Loucy (cell line): Measurements from ENCODE around the gene C1GALT1.

Experiments used
- H2AFZ ChIP-seq: fragments of 200-600 bp; sonication (generic); 2 replicates; pipeline ENCODE4 v1.6.0; 2016; ENCODE audit warnings: antibody characterized with exemption, mild to moderate bottlenecking, low read length, moderate library complexity
- H3F3A ChIP-seq: fragments of 200-600 bp; 2 replicates; pipeline ENCODE4 v1.6.0; 2016; ENCODE audit warnings: antibody characterized with exemption, low read depth, mild to moderate bottlenecking
- H3K27me3 ChIP-seq: fragments of 200-600 bp; sonication (generic); 2 replicates; pipeline ENCODE4 v1.6.1; 2014; ENCODE audit warnings: low read length, mild to moderate bottlenecking; ENCODE audit not compliant: insufficient read depth, poor library complexity, severe bottlenecking
- H3K36me3 ChIP-seq: fragments of 200-600 bp; sonication (generic); 2 replicates; pipeline ENCODE4 v1.6.1; 2016; ENCODE audit warnings: low read length; ENCODE audit not compliant: insufficient read depth
- H3K4me1 ChIP-seq: fragments of 200-600 bp; sonication (generic); 2 replicates; pipeline ENCODE4 v1.5.1; 2014; ENCODE audit warnings: low read length, mild to moderate bottlenecking; ENCODE audit not compliant: insufficient read depth, poor library complexity, severe bottlenecking
- H3K4me2 ChIP-seq: fragments of 200-600 bp; sonication (generic); 2 replicates; pipeline ENCODE4 v1.6.0; 2014; ENCODE audit warnings: antibody characterized with exemption, low read length, low read depth, mild to moderate bottlenecking; ENCODE audit not compliant: poor library complexity, severe bottlenecking
- H3K4me3 ChIP-seq: fragments of 200-600 bp; sonication (generic); 2 replicates; pipeline ENCODE4 v1.5.1; 2014; ENCODE audit warnings: low read length, mild to moderate bottlenecking, mixed read lengths; ENCODE audit not compliant: poor library complexity, severe bottlenecking
- H3K79me2 ChIP-seq: fragments of 200-600 bp; sonication (generic); 2 replicates; pipeline ENCODE4 v1.6.1; 2014; ENCODE audit warnings: low read length; ENCODE audit not compliant: insufficient read depth
- H3K9ac ChIP-seq: fragments of 200-600 bp; sonication (generic); 2 replicates; pipeline ENCODE4 v1.6.0; 2014; ENCODE audit warnings: mild to moderate bottlenecking, low read depth, low read length, moderate library complexity; ENCODE audit not compliant: poor library complexity, severe bottlenecking
- H3K9me2 ChIP-seq: fragments of 200-600 bp; sonication (generic); replicated peaks from 2 replicates; pipeline ENCODE4 v1.6.1; 2016; ENCODE audit warnings: low read depth, low read length, mixed read lengths
- H3K9me3 ChIP-seq: fragments of 200-600 bp; sonication (generic); 2 replicates; pipeline ENCODE4 v1.6.1; 2014; ENCODE audit warnings: mild to moderate bottlenecking, antibody characterized with exemption, low read length, low read depth; ENCODE audit not compliant: insufficient read depth
- H4K20me1 ChIP-seq: fragments of 200-600 bp; sonication (generic); 2 replicates; pipeline ENCODE4 v1.6.0; 2014; ENCODE audit warnings: antibody characterized with exemption, low read length, mild to moderate bottlenecking; ENCODE audit not compliant: insufficient read depth, poor library complexity, severe bottlenecking
- CTCF ChIP-seq: fragments of 200-600 bp; sonication (generic); conservative IDR thresholded peaks from 2 replicates; pipeline ENCODE4 v1.5.1; 2014; ENCODE audit warnings: mild to moderate bottlenecking, antibody characterized with exemption, low read length
- EZH2phosphoT487 ChIP-seq: fragments of 200-600 bp; IDR thresholded peaks from 2 replicates; pipeline ENCODE4 v1.6.1; 2018; ENCODE audit warnings: antibody characterized with exemption, mild to moderate bottlenecking, moderate library complexity, borderline replicate concordance

The C1GALT1 gene

DNA sequence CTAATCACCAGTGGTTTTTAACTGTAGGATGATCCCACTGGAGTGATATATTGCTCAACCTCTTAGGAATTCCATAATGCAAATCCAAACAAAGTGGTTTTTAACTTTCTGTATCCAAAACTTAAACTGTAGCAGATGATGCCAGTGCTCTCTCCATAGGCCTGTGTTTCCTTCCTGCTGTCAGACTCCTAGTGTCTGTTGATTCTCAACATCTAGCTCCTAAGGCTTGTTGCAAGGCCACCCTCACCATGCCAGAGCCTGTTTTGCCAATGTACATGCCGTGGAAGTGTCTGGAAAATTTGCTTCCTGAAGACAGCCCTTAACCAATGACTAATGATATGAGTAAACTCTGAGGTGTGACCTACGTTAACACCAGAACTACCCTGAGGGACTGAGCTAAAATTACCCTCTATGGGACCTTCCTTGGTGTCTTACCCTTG is 39.3 kb downstream of the C1GALT1 start:
- Histone ChIP-seq H3K79me2 (peaks cover 54% of the 10 kb centered on the region), H3K9ac (no peak overlapping the region), H4K20me1 (peaks cover 4% of the 10 kb centered on the region), H3K36me3 (peaks cover 23% of the 10 kb centered on the region; the same call in 1 of the 2 replicates), H3K9me2 (no peaks in the 10 kb centered on the region), H3K4me1 (peaks cover 9% of the 10 kb centered on the region), H3K4me2 (no peak overlapping the region), H3K4me3 (no peak overlapping the region), H3K9me3 (no peaks in the 10 kb centered on the region), H3F3A (no peaks in the 10 kb centered on the region), H2AFZ (no peak overlapping the region), H3K27me3 (no peaks in the 10 kb centered on the region)
- TF ChIP-seq EZH2phosphoT487 (no peak), CTCF (no peak)

- Histone ChIP-seq H3K9me3 (no peaks in the 10 kb centered on the region), H3K79me2 (peaks cover 45% of the 10 kb centered on the region), H4K20me1 (peaks cover 4% of the 10 kb centered on the region), H2AFZ (no peak overlapping the region), H3K36me3 (peaks cover 7% of the 10 kb centered on the region; the same call in 1 of the 2 replicates), H3F3A (no peaks in the 10 kb centered on the region), H3K4me2 (no peak overlapping the region), H3K4me3 (no peak overlapping the region), H3K9me2 (no peaks in the 10 kb centered on the region), H3K9ac (no peak overlapping the region), H3K4me1 (peaks cover 9% of the 10 kb centered on the region), H3K27me3 (no peaks in the 10 kb centered on the region)
- TF ChIP-seq EZH2phosphoT487, result no peak
- TF ChIP-seq CTCF, result no peak
Observed at GRCh38 chr7:7223250-7223649, 40.9 kb downstream of the C1GALT1 start.

- Histone ChIP-seq H3K9ac (no peak overlapping the region), H3K36me3 (peaks cover 3% of the 10 kb centered on the region), H3K79me2 (peaks cover 64% of the 10 kb centered on the region), H3K9me3 (peaks cover 8% of the 10 kb centered on the region), H3K27me3 (no peaks in the 10 kb centered on the region), H4K20me1 (no peaks in the 10 kb centered on the region), H2AFZ (no peak overlapping the region), H3F3A (no peaks in the 10 kb centered on the region), H3K4me1 (peaks cover 6% of the 10 kb centered on the region), H3K4me2 (no peak overlapping the region), H3K4me3 (no peak overlapping the region), H3K9me2 (no peaks in the 10 kb centered on the region)
- no peak for TF ChIP-seq EZH2phosphoT487
- no peak for TF ChIP-seq CTCF
Observed at GRCh38 chr7:7226407-7226806, 44.1 kb downstream of the C1GALT1 start.
